Type B pancreatic cell (in vitro differentiated cells): ENCODE measurements around the gene SMLR1. TPM values are rescaled to one million over a fixed set of nuclear protein-coding genes. Genes with fewer than 3 reads are reported as not detected.

Source experiments
- DNase-seq: peaks from one replicate; pipeline ENCODE4 v3.0.0; 2021; ENCODE audit warnings: mixed read lengths; ENCODE audit not compliant: unreplicated experiment; ENCODE audit errors: extremely low spot score
- H3K27ac Mint-ChIP-seq: 2 replicates; pipeline ENCODE4 v1.8.0; 2021; ENCODE audit warnings: mild to moderate bottlenecking, mixed read lengths
- H3K27me3 Mint-ChIP-seq: 2 replicates; pipeline ENCODE4 v1.8.0; 2021; ENCODE audit warnings: mixed read lengths
- H3K36me3 Mint-ChIP-seq: 2 replicates; pipeline ENCODE4 v1.8.0; 2021; ENCODE audit warnings: mixed read lengths
- H3K4me1 Mint-ChIP-seq: one replicate; pipeline ENCODE4 v1.8.0; 2021; ENCODE audit warnings: mixed read lengths; ENCODE audit not compliant: unreplicated experiment
- H3K4me3 Mint-ChIP-seq: 2 replicates; pipeline ENCODE4 v1.8.0; 2021; ENCODE audit warnings: mild to moderate bottlenecking, mixed read lengths
- H3K9me3 Mint-ChIP-seq: 2 replicates; pipeline ENCODE4 v1.8.0; 2021; ENCODE audit warnings: mixed read lengths
- CTCF ChIP-seq: fragments of 200-600 bp; sonication (generic); conservative IDR thresholded peaks from 2 replicates; pipeline ENCODE4 v1.5.0; 2021; ENCODE audit warnings: antibody characterized with exemption, mild to moderate bottlenecking
- total RNA-seq: library from RNA; stranded (reverse); gene quantifications from 2 replicates; pipeline ENCODE4 v1.2.1, GENCODE V29; 2021; ENCODE audit warnings: low replicate concordance

SMLR1 gene
- total RNA-seq, 1 donor from 2014 or later, result 0.53 TPM

GRCh38 chr6:130841128-130841728 is 14.0 kb downstream of the SMLR1 start:
- H3K9me3 Mint-ChIP-seq, result no peaks in the 10 kb centered on the region
- H3K27ac Mint-ChIP-seq, result no peak overlapping the region
- no peaks in the 10 kb centered on the region for H3K27me3 Mint-ChIP-seq
- H3K4me1 Mint-ChIP-seq, result peaks cover 10% of the 10 kb centered on the region
- H3K36me3 Mint-ChIP-seq, result no peaks in the 10 kb centered on the region
- no peak for TF ChIP-seq CTCF
- H3K4me3 Mint-ChIP-seq, result no peak overlapping the region
- no peak for DNase-seq

- Mint-ChIP-seq H3K4me1 (peaks cover 12% of the 10 kb centered on the region), H3K36me3 (no peaks in the 10 kb centered on the region), H3K27ac (no peak overlapping the region), H3K27me3 (no peaks in the 10 kb centered on the region), H3K9me3 (no peaks in the 10 kb centered on the region), H3K4me3 (no peak overlapping the region)
- TF ChIP-seq CTCF, result peak; percentile 81
- DNase-seq, result no peak
These were observed 16.5 kb downstream of the SMLR1 start for GRCh38 chr6:130843575-130844320.

GRCh38 chr6:130846501-130846900 is 19.3 kb downstream of the SMLR1 start:
- no peak overlapping the region for H3K4me3 Mint-ChIP-seq
- no peak for DNase-seq
- no peaks in the 10 kb centered on the region for H3K36me3 Mint-ChIP-seq
- TF ChIP-seq CTCF, result no peak
- no peaks in the 10 kb centered on the region for H3K9me3 Mint-ChIP-seq
- H3K27me3 Mint-ChIP-seq, result no peaks in the 10 kb centered on the region
- H3K4me1 Mint-ChIP-seq, result peaks cover 9% of the 10 kb centered on the region
- no peak overlapping the region for H3K27ac Mint-ChIP-seq

GRCh38 chr6:130847001-130847910 is 20.1 kb downstream of the SMLR1 start:
- Mint-ChIP-seq H3K4me1 (peaks cover 9% of the 10 kb centered on the region), H3K36me3 (no peaks in the 10 kb centered on the region), H3K4me3 (no peak overlapping the region), H3K9me3 (no peaks in the 10 kb centered on the region), H3K27ac (no peak overlapping the region), H3K27me3 (no peaks in the 10 kb centered on the region)
- TF ChIP-seq CTCF, result no peak
- no peak for DNase-seq

GRCh38 chr6:130848945-130849344 is 21.7 kb downstream of the SMLR1 start:
- no peaks in the 10 kb centered on the region for H3K9me3 Mint-ChIP-seq
- DNase-seq, result no peak
- H3K4me1 Mint-ChIP-seq, result peaks cover 12% of the 10 kb centered on the region
- no peaks in the 10 kb centered on the region for H3K36me3 Mint-ChIP-seq
- no peak for TF ChIP-seq CTCF
- no peaks in the 10 kb centered on the region for H3K27me3 Mint-ChIP-seq
- H3K27ac Mint-ChIP-seq, result no peak overlapping the region
- no peak overlapping the region for H3K4me3 Mint-ChIP-seq
